Mesothelial cell of epicardium (in vitro differentiated cells): ENCODE measurements around the gene GALNS. TPM values are rescaled to one million over a fixed set of nuclear protein-coding genes. Genes with fewer than 3 reads are reported as not detected.

ENCODE experiments used
- DNase-seq, 2 experiments: peaks; one replicate each; pipeline ENCODE4 v3.0.0; 2021; ENCODE audit warnings: low spot score in 2 of 2; ENCODE audit not compliant: unreplicated experiment in 2 of 2
- H3K27ac Mint-ChIP-seq: 2 replicates; pipeline ENCODE4 v1.8.0; 2021; ENCODE audit warnings: mixed read lengths
- H3K27me3 Mint-ChIP-seq: 2 replicates; pipeline ENCODE4 v1.8.0; 2021; ENCODE audit warnings: low read depth, mixed read lengths
- H3K36me3 Mint-ChIP-seq: 2 replicates; pipeline ENCODE4 v1.8.0; 2021; ENCODE audit warnings: mixed read lengths
- H3K4me1 Mint-ChIP-seq: 2 replicates; pipeline ENCODE4 v1.8.0; 2021; ENCODE audit warnings: mixed read lengths
- H3K4me3 Mint-ChIP-seq: 2 replicates; pipeline ENCODE4 v1.8.0; 2021; ENCODE audit warnings: mild to moderate bottlenecking, moderate library complexity, mixed read lengths
- H3K9me3 Mint-ChIP-seq: 2 replicates; pipeline ENCODE4 v1.8.0; 2021; ENCODE audit warnings: mixed read lengths
- CTCF ChIP-seq: fragments of 200-600 bp; sonication (generic); IDR thresholded peaks from one replicate; pipeline ENCODE4 v1.5.0; 2021; ENCODE audit warnings: antibody characterized with exemption; ENCODE audit not compliant: unreplicated experiment
- total RNA-seq: library from RNA; stranded (reverse); gene quantifications from 3 replicates; pipeline ENCODE4 v1.2.1, GENCODE V29; 2021

GALNS gene
- total RNA-seq, 1 donor from 2014 or later = 42.4 TPM

- Mint-ChIP-seq H3K27ac (no peak overlapping the region), H3K4me3 (no peak overlapping the region), H3K4me1 (no peaks in the 10 kb centered on the region), H3K36me3 (no peaks in the 10 kb centered on the region), H3K9me3 (no peaks in the 10 kb centered on the region), H3K27me3 (no peaks in the 10 kb centered on the region)
- no peak for DNase-seq
- TF ChIP-seq CTCF = no peak
Measured at GRCh38 chr16:88842308-88842756, 14.4 kb downstream of the GALNS start.

GRCh38 chr16:88841521-88842307 lies 15.0 kb downstream of the GALNS start:
- no peaks in the 10 kb centered on the region for H3K36me3 Mint-ChIP-seq
- no peaks in the 10 kb centered on the region for H3K4me1 Mint-ChIP-seq
- DNase-seq = no peak
- no peaks in the 10 kb centered on the region for H3K27me3 Mint-ChIP-seq
- no peak for TF ChIP-seq CTCF
- H3K4me3 Mint-ChIP-seq = no peak overlapping the region
- H3K9me3 Mint-ChIP-seq = no peaks in the 10 kb centered on the region
- no peak overlapping the region for H3K27ac Mint-ChIP-seq

GRCh38 chr16:88840600-88841215 lies 16.0 kb downstream of the GALNS start:
- no peak overlapping the region for H3K4me3 Mint-ChIP-seq
- no peaks in the 10 kb centered on the region for H3K36me3 Mint-ChIP-seq
- H3K9me3 Mint-ChIP-seq = no peaks in the 10 kb centered on the region
- no peak for DNase-seq
- H3K27me3 Mint-ChIP-seq = no peaks in the 10 kb centered on the region
- TF ChIP-seq CTCF = no peak
- no peaks in the 10 kb centered on the region for H3K4me1 Mint-ChIP-seq
- H3K27ac Mint-ChIP-seq = no peak overlapping the region

GRCh38 chr16:88839745-88840599 lies 16.8 kb downstream of the GALNS start:
- Mint-ChIP-seq H3K4me3 (no peak overlapping the region), H3K27ac (no peak overlapping the region), H3K9me3 (no peaks in the 10 kb centered on the region), H3K27me3 (no peaks in the 10 kb centered on the region), H3K36me3 (peaks cover 3% of the 10 kb centered on the region), H3K4me1 (no peaks in the 10 kb centered on the region)
- DNase-seq = no peak
- no peak for TF ChIP-seq CTCF

GRCh38 chr16:88839026-88839529 lies 17.7 kb downstream of the GALNS start:
- no peak for TF ChIP-seq CTCF
- Mint-ChIP-seq H3K9me3 (no peaks in the 10 kb centered on the region), H3K27ac (no peak overlapping the region)

More at GRCh38 chr16:88839026-88839529, 17.7 kb downstream of the GALNS start:
- Mint-ChIP-seq H3K4me1 (no peaks in the 10 kb centered on the region), H3K4me3 (no peak overlapping the region), H3K36me3 (peaks cover 4% of the 10 kb centered on the region), H3K27me3 (no peaks in the 10 kb centered on the region)
- no peak for DNase-seq
